ENCODE measurements around the gene WNT7A. TPM values are rescaled to one million over a fixed set of nuclear protein-coding genes. Genes with fewer than 3 reads are reported as not detected.

WNT7A gene
- total RNA-seq, 1 experiment from 2014 or later = 0.34 TPM

DNA sequence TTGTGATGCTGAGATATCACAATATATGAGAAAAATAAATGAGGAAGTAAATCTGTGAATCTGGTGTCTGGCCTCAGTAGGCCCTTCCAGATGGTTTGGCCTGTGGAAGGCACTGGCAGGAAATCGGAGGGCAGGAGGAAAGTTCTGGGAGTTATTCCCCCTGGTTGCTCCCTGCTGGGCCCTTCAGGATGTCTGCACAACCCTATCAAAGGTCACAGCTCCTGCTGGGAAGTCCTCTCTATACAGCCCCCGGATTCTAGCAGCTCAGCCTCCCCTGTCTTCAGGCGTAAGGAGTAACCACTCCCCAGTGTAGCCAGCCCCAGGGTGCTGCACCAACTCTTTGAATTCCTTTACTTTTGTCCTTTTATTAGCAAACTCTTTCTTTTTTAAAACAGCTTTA is 56.2 kb downstream of the WNT7A start:
- RAD21 ChIA-PET (ENCODE audit: low non-redundant PET in 1 of 2, low total read pairs in 2 of 2, uncharacterized antibody in 2 of 2, unreplicated experiment in 2 of 2) = no interaction called here
- no peak overlapping the region for H3K9ac ChIP-seq (ENCODE audit: low read length)
- no peak overlapping the region for H3K27ac ChIP-seq (ENCODE audit: low read depth, low read length)
- DNase-seq (ENCODE audit: low read depth, low spot score) = no peak
- no peak overlapping the region for H3K4me2 ChIP-seq (ENCODE audit: low read length)
- no TSS peak for BruUV-seq (replicated peaks)
- no peaks in the 10 kb centered on the region for H3K9me3 ChIP-seq (ENCODE audit: control insufficient read depth in 1 of 2, insufficient read depth in 1 of 2, low read depth in 1 of 2, low read length in 2 of 2)
- no peak overlapping the region for H2AFZ ChIP-seq (ENCODE audit: low read depth, low read length, poor library complexity, severe bottlenecking)
- H3K4me3 ChIP-seq (replicated peaks in 1 of 2; ENCODE audit: low read depth in 1 of 2, low read length in 2 of 2) = no peak overlapping the region
- POLR2A ChIA-PET = no interaction called here
- no peak for TF ChIP-seq POLR2A (IDR thresholded peaks at IDR 0.05; ENCODE audit: borderline replicate concordance, extremely low read depth, insufficient read depth, insufficient read length)
- TF ChIP-seq CEBPB (IDR thresholded peaks at IDR 0.05; ENCODE audit: low read depth) = no peak
- no peak for TF ChIP-seq TCF7L2 (IDR thresholded peaks at IDR 0.05; ENCODE audit: borderline replicate concordance, extremely low read depth, insufficient read depth, insufficient read length)
- TF ChIP-seq FOSL1 (IDR thresholded peaks at IDR 0.05; ENCODE audit: low read depth) = no peak
- no peak for TF ChIP-seq ZFX (IDR thresholded peaks at IDR 0.05)
- TF ChIP-seq RAD21 (IDR thresholded peaks at IDR 0.05; ENCODE audit: low read depth) = no peak
- TF ChIP-seq, protein P1, sequence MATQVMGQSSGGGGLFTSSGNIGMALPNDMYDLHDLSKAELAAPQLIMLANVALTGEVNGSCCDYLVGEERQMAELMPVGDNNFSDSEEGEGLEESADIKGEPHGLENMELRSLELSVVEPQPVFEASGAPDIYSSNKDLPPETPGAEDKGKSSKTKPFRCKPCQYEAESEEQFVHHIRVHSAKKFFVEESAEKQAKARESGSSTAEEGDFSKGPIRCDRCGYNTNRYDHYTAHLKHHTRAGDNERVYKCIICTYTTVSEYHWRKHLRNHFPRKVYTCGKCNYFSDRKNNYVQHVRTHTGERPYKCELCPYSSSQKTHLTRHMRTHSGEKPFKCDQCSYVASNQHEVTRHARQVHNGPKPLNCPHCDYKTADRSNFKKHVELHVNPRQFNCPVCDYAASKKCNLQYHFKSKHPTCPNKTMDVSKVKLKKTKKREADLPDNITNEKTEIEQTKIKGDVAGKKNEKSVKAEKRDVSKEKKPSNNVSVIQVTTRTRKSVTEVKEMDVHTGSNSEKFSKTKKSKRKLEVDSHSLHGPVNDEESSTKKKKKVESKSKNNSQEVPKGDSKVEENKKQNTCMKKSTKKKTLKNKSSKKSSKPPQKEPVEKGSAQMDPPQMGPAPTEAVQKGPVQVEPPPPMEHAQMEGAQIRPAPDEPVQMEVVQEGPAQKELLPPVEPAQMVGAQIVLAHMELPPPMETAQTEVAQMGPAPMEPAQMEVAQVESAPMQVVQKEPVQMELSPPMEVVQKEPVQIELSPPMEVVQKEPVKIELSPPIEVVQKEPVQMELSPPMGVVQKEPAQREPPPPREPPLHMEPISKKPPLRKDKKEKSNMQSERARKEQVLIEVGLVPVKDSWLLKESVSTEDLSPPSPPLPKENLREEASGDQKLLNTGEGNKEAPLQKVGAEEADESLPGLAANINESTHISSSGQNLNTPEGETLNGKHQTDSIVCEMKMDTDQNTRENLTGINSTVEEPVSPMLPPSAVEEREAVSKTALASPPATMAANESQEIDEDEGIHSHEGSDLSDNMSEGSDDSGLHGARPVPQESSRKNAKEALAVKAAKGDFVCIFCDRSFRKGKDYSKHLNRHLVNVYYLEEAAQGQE (IDR thresholded peaks at IDR 0.05; ENCODE audit: low read depth) = no peak
- no peak for TF ChIP-seq ATF3 (IDR thresholded peaks at IDR 0.05)
- TF ChIP-seq SIN3A (IDR thresholded peaks at IDR 0.05; ENCODE audit: low read depth) = no peak
- no peak for TF ChIP-seq SP1 (IDR thresholded peaks at IDR 0.05; ENCODE audit: low read depth)
- no peak for TF ChIP-seq CBX3 (IDR thresholded peaks at IDR 0.05; ENCODE audit: low read depth)
- TF ChIP-seq ELF1 (IDR thresholded peaks at IDR 0.05; ENCODE audit: borderline replicate concordance, low read depth) = no peak
- no peaks in the 10 kb centered on the region for H3K36me3 ChIP-seq (ENCODE audit: control insufficient read depth in 1 of 2, insufficient read depth in 2 of 2, low read length in 2 of 2)
- H3K4me1 ChIP-seq (ENCODE audit: control insufficient read depth in 1 of 2, insufficient read depth in 2 of 2, low read length in 2 of 2) = peaks cover 0 to 33% of the 10 kb centered on the region in 2 experiments; a peak in 1 of 4 replicates
- H3K79me2 ChIP-seq (ENCODE audit: insufficient read depth, low read length) = no peaks in the 10 kb centered on the region
- intact Hi-C loops (cut with micrococcal nuclease) = no loop called here
- no peaks in the 10 kb centered on the region for H3K27me3 ChIP-seq (ENCODE audit: insufficient read depth, low read length)
- ATAC-seq = no peak
- no peaks in the 10 kb centered on the region for H3K9me2 ChIP-seq (ENCODE audit: insufficient read depth)
- CTCF ChIA-PET = no interaction called here
- no peaks in the 10 kb centered on the region for H4K20me1 ChIP-seq (ENCODE audit: insufficient read depth)
